ENCODE data around the gene SYNDIG1. TPM values are rescaled to one million over a fixed set of nuclear protein-coding genes. Genes with fewer than 3 reads are reported as not detected.

SYNDIG1 gene
- total RNA-seq, 1 donor, result not detected

- no peak for TF ChIP-seq CTCF (IDR thresholded peaks at IDR 0.05; ENCODE audit: insufficient read depth, low read depth, low read length)
- H3K4me3 ChIP-seq (ENCODE audit: low read depth, low read length), result no peak overlapping the region
- peak; percentile 19 for DNase-seq (ENCODE audit: low read depth)
Measured at GRCh38 chr20:24653306-24653705, 183.9 kb downstream of the SYNDIG1 start.

GRCh38 chr20:24654425-24654824 is 185.0 kb downstream of the SYNDIG1 start:
- no peak overlapping the region for H3K4me3 ChIP-seq (ENCODE audit: low read depth, low read length)
- TF ChIP-seq CTCF (IDR thresholded peaks at IDR 0.05; ENCODE audit: insufficient read depth, low read depth, low read length), result no peak
- no peak for DNase-seq (ENCODE audit: low read depth)

GRCh38 chr20:24656391-24656790 is 187.0 kb downstream of the SYNDIG1 start:
- no peak for TF ChIP-seq CTCF (IDR thresholded peaks at IDR 0.05; ENCODE audit: insufficient read depth, low read depth, low read length)
- no peak for DNase-seq (ENCODE audit: low read depth)
- no peak overlapping the region for H3K4me3 ChIP-seq (ENCODE audit: low read depth, low read length)

- no peak for DNase-seq (ENCODE audit: low read depth)
- no peak for TF ChIP-seq CTCF (IDR thresholded peaks at IDR 0.05; ENCODE audit: insufficient read depth, low read depth, low read length)
- no peak overlapping the region for H3K4me3 ChIP-seq (ENCODE audit: low read depth, low read length)
Measured at GRCh38 chr20:24657196-24657595, 187.8 kb downstream of the SYNDIG1 start.

GRCh38 chr20:24657878-24658620 is 188.6 kb downstream of the SYNDIG1 start:
- no peak for TF ChIP-seq CTCF (IDR thresholded peaks at IDR 0.05; ENCODE audit: insufficient read depth, low read depth, low read length)

GRCh38 chr20:24658920-24659660 is 189.7 kb downstream of the SYNDIG1 start:
- no peak for DNase-seq (ENCODE audit: low read depth)

More at GRCh38 chr20:24657878-24658620, 188.6 kb downstream of the SYNDIG1 start:
- no peak overlapping the region for H3K4me3 ChIP-seq (ENCODE audit: low read depth, low read length)
- DNase-seq (ENCODE audit: low read depth), result no peak

More at GRCh38 chr20:24658920-24659660, 189.7 kb downstream of the SYNDIG1 start:
- no peak for TF ChIP-seq CTCF (IDR thresholded peaks at IDR 0.05; ENCODE audit: insufficient read depth, low read depth, low read length)
- no peak overlapping the region for H3K4me3 ChIP-seq (ENCODE audit: low read depth, low read length)

All from fibroblast of villous mesenchyme (primary cell).